H1 (cell line): ENCODE data around the gene ZNF593. TPM values are rescaled to one million over a fixed set of nuclear protein-coding genes. Genes with fewer than 3 reads are reported as not detected.

ENCODE experiments used
- CTCF ChIA-PET: fragments of 300-600 bp; sonication (Branson Sonifier 250); formaldehyde crosslinking; loops from one replicate; lab custom pipeline; 2021; ENCODE audit not compliant: partially characterized antibody; lab: Charles Lee
- POLR2A ChIA-PET: fragments of 300-600 bp; sonication (Branson Sonifier 250); formaldehyde crosslinking; loops from one replicate; lab custom pipeline; 2021; ENCODE audit warnings: inconsistent platforms; ENCODE audit not compliant: partially characterized antibody; lab: Charles Lee
- DNase-seq, 2 experiments: peaks; one replicate each; pipeline versions ENCODE4 v3.0.0 to v3.0.0-alpha.2; 2010 to 2022; ENCODE audit warnings: low spot score in 2 of 2, low read depth in 1 of 2, mixed read lengths in 1 of 2
- FAIRE-seq: peaks from 2 replicates; lab custom pipeline; 2011; peaks lifted over from hg19 to GRCh38; lab: Jason Lieb, UNC
- H2AFZ ChIP-seq: 2 replicates; pipeline ENCODE4 v1.8.1; 2012; ENCODE audit warnings: low read length, inconsistent platforms
- H2AK5ac ChIP-seq: 2 replicates; pipeline ENCODE4 v1.6.1; 2013; ENCODE audit warnings: low read depth, low read length
- H2BK120ac ChIP-seq: replicated peaks from 2 replicates; pipeline ENCODE3; 2013; ENCODE audit warnings: low read depth, low read length, inconsistent platforms
- H2BK12ac ChIP-seq: 2 replicates; pipeline ENCODE4 v1.6.1; 2013; ENCODE audit warnings: low read depth, low read length
- H2BK15ac ChIP-seq: 2 replicates; pipeline ENCODE4 v1.6.1; 2013; ENCODE audit warnings: low read length
- H2BK20ac ChIP-seq: 2 replicates; pipeline ENCODE4 v1.6.1; 2013; ENCODE audit warnings: low read length
- H2BK5ac ChIP-seq: 2 replicates; pipeline ENCODE4 v1.6.1; 2013; ENCODE audit warnings: low read depth, low read length
- H3K14ac ChIP-seq: 2 replicates; pipeline ENCODE4 v1.6.1; 2013; ENCODE audit warnings: inconsistent platforms; ENCODE audit not compliant: insufficient read length
- H3K18ac ChIP-seq: 2 replicates; pipeline ENCODE4 v1.6.1; 2013; ENCODE audit warnings: low read length; ENCODE audit errors: extremely low read depth
- H3K23ac ChIP-seq: 2 replicates; pipeline ENCODE4 v1.6.1; 2013; ENCODE audit warnings: inconsistent platforms; ENCODE audit not compliant: insufficient read length
- H3K23me2 ChIP-seq: 2 replicates; pipeline ENCODE4 v1.6.1; 2013; ENCODE audit warnings: low read depth, low read length
- H3K27ac ChIP-seq: 2 replicates; pipeline ENCODE4 v1.6.1; 2011; ENCODE audit warnings: low read depth, low read length, inconsistent platforms
- H3K27me3 ChIP-seq, 4 experiments: replicated peaks in 1 of 4; 1 replicate in 1 of 4; 2 replicates in 3 of 4; pipeline versions ENCODE4 v1.6.1 to v1.8.1; 2011 to 2013; ENCODE audit warnings: low read length in 3 of 4, mild to moderate bottlenecking in 3 of 4, inconsistent platforms in 2 of 4, mixed read lengths in 2 of 4, moderate library complexity in 1 of 4; ENCODE audit not compliant: control insufficient read depth in 3 of 4, insufficient read depth in 3 of 4; ENCODE audit errors: extremely low read depth in 1 of 4
- H3K36me3 ChIP-seq, 4 experiments: 2 replicates each; pipeline versions ENCODE4 v1.6.1 to v1.8.1; 2011 to 2013; ENCODE audit warnings: mild to moderate bottlenecking in 4 of 4, low read length in 3 of 4, moderate library complexity in 2 of 4, control low read depth in 1 of 4, inconsistent platforms in 1 of 4; ENCODE audit not compliant: insufficient read depth in 4 of 4, control insufficient read depth in 2 of 4
- H3K4ac ChIP-seq: replicated peaks from 2 replicates; pipeline ENCODE3; 2013; ENCODE audit warnings: low read length, low read depth, mixed read lengths, inconsistent platforms; ENCODE audit not compliant: insufficient read length
- H3K4me1 ChIP-seq, 4 experiments: replicated peaks in 1 of 4; 1 replicate in 1 of 4; 2 replicates in 3 of 4; pipeline versions ENCODE4 v1.6.1 to v1.8.1; 2011 to 2013; ENCODE audit warnings: low read length in 3 of 4, inconsistent platforms in 2 of 4, mixed read lengths in 1 of 4; ENCODE audit not compliant: insufficient read depth in 4 of 4, control insufficient read depth in 3 of 4
- H3K4me2 ChIP-seq, 2 experiments: 2 replicates each; pipeline versions ENCODE4 v1.6.1 to v1.8.1; 2011 to 2013; ENCODE audit warnings: low read depth in 2 of 2, low read length in 2 of 2, control low read depth in 1 of 2, inconsistent platforms in 1 of 2, mild to moderate bottlenecking in 1 of 2; ENCODE audit not compliant: insufficient read depth in 1 of 2
- H3K4me3 ChIP-seq, 4 experiments: fragments of 200-600, 300-600 bp in 1 of 4; sonication (generic), shearing (Covaris generic), sonication (Bioruptor Twin) in 1 of 4; 2 replicates each; pipeline versions ENCODE4 v1.5.1 to v1.8.1; 2011 to 2016; ENCODE audit warnings: low read length in 4 of 4, low read depth in 3 of 4, control low read depth in 2 of 4, inconsistent platforms in 2 of 4, mild to moderate bottlenecking in 2 of 4, mixed read lengths in 1 of 4, moderate library complexity in 1 of 4; ENCODE audit not compliant: insufficient read depth in 2 of 4; ENCODE audit errors: extremely low read depth in 1 of 4
- H3K56ac ChIP-seq: replicated peaks from 2 replicates; pipeline ENCODE3; 2013; ENCODE audit warnings: low read depth, mild to moderate bottlenecking, mixed read lengths, low read length, inconsistent platforms; ENCODE audit not compliant: insufficient read length
- H3K79me1 ChIP-seq: 2 replicates; pipeline ENCODE4 v1.6.1; 2013; ENCODE audit warnings: low read depth, low read length, control low read depth
- H3K79me2 ChIP-seq, 2 experiments: 2 replicates each; pipeline versions ENCODE4 v1.6.1 to v1.8.1; 2012 to 2013; ENCODE audit warnings: low read length in 2 of 2, mild to moderate bottlenecking in 2 of 2, inconsistent platforms in 1 of 2; ENCODE audit not compliant: insufficient read depth in 2 of 2, control insufficient read depth in 1 of 2
- H3K9ac ChIP-seq, 4 experiments: replicated peaks in 1 of 4; 1 replicate in 1 of 4; 2 replicates in 3 of 4; pipeline versions ENCODE4 v1.6.1 to v1.8.1; 2011 to 2013; ENCODE audit warnings: low read depth in 3 of 4, low read length in 3 of 4, control low read depth in 2 of 4, mild to moderate bottlenecking in 2 of 4, moderate library complexity in 2 of 4, inconsistent platforms in 1 of 4; ENCODE audit errors: extremely low read depth in 1 of 4
- H3K9me3 ChIP-seq, 2 experiments: 2 replicates each; pipeline versions ENCODE4 v1.6.1 to v1.8.1; 2012 to 2013; ENCODE audit warnings: mild to moderate bottlenecking in 2 of 2, moderate library complexity in 2 of 2, control low read depth in 1 of 2, inconsistent platforms in 1 of 2, low read depth in 1 of 2, low read length in 1 of 2, mixed read lengths in 1 of 2; ENCODE audit not compliant: insufficient read depth in 2 of 2
- H4K20me1 ChIP-seq, 2 experiments: replicated peaks in 1 of 2; 2 replicates each; pipeline versions ENCODE3 to v1.8.1; 2011 to 2013; ENCODE audit warnings: inconsistent platforms in 2 of 2, low read length in 2 of 2, mild to moderate bottlenecking in 1 of 2; ENCODE audit not compliant: insufficient read depth in 2 of 2, control insufficient read depth in 1 of 2
- H4K5ac ChIP-seq: 2 replicates; pipeline ENCODE4 v1.6.1; 2013; ENCODE audit warnings: low read length, low read depth, mixed read lengths, inconsistent platforms; ENCODE audit not compliant: insufficient read length
- H4K8ac ChIP-seq: 2 replicates; pipeline ENCODE4 v1.8.0; 2013; ENCODE audit warnings: mild to moderate bottlenecking, moderate library complexity, low read length, inconsistent platforms; ENCODE audit not compliant: insufficient read depth; ENCODE audit errors: extremely low read depth
- H4K91ac ChIP-seq: replicated peaks from 2 replicates; pipeline ENCODE3; 2013; ENCODE audit warnings: low read length, mixed read lengths, inconsistent platforms; ENCODE audit not compliant: insufficient read length
- POLR2AphosphoS5 ChIP-seq: IDR thresholded peaks from 2 replicates; pipeline ENCODE4 v1.6.1; 2011; ENCODE audit warnings: low read depth, low read length
- SRF ChIP-seq: IDR thresholded peaks from 2 replicates; pipeline ENCODE4 v1.6.1; 2011; ENCODE audit warnings: mild to moderate bottlenecking, low read depth, low read length, moderate library complexity
- TCF12 ChIP-seq: IDR thresholded peaks from 2 replicates; pipeline ENCODE4 v1.6.1; 2011; ENCODE audit warnings: low read depth, mild to moderate bottlenecking, low read length
- WGBS, 2 experiments: shearing (Covaris generic) in 1 of 2; methylation state at CpG; one replicate each; pipeline versions ENCODE4 v1.1.6 to v1.1.7; 2013 to 2015; ENCODE audit warnings: low lambda C conversion rate in 2 of 2, mixed read lengths in 2 of 2, inconsistent platforms in 1 of 2, low coverage in 1 of 2, missing lambda C conversion rate in 1 of 2; ENCODE audit not compliant: insufficient replicate concordance in 2 of 2, insufficient coverage in 1 of 2, insufficient read length in 1 of 2; ENCODE audit errors: extremely low coverage in 1 of 2, missing lambda C conversion rate in 1 of 2; 5-methylcytosine and 5-hydroxymethylcytosine counted together
- polyA plus RNA-seq, 7 experiments: library from polyadenylated mRNA; depleted of rRNA in 3 of 7; stranded (reverse) in 5 of 7; unstranded in 2 of 7; fragments of >200 nt in 5 of 7; fragments of 200-250 nt in 2 of 7; gene quantifications; 1 replicate in 5 of 7; 2 replicates in 1 of 7; 4 replicates in 1 of 7; pipeline versions ENCODE4 v1.2.1 to v1.2.3, GENCODE V29; 2011 to 2013; ENCODE audit warnings: missing spikeins in 2 of 7, mixed read lengths in 2 of 7
- total RNA-seq: library from RNA; stranded (reverse); fragmentation: NEBNext Ultra II Directional; extraction: Animal tissue kit (Norgen Biotek cat#: 25700); gene quantifications from 2 replicates; pipeline ENCODE4 v1.2.1, GENCODE V29; 2021

ZNF593 gene
- total and polyA plus RNA-seq, 2 of the 8 experiments (the other 6 are each of a cell fraction or from before 2014, with no cell fraction given), result 38.2 to 68.0 TPM

- H2BK20ac ChIP-seq, result no peak overlapping the region
- no peaks in the 10 kb centered on the region for H3K36me3 ChIP-seq
- H4K20me1 ChIP-seq, result peaks cover 10 to 11% of the 10 kb centered on the region in 2 experiments
- ChIA-PET POLR2A (interaction anchor here (0.9 to 2.5 kb wide), 5 partner anchors 9 to 255 kb away, joined by 3 to 6 read pairs (median 3); partner anchors contain the start of genes LIN28A, PDIK1L and ZNF593), CTCF (interaction anchor here (0.5 to 6.0 kb wide), 8 partner anchors 11 to 655 kb away, joined by 3 to 47 read pairs (median 6); partner anchors contain the start of genes C1orf232, CEP85 and ZNF593)
- H3K79me1 ChIP-seq, result no peaks in the 10 kb centered on the region
- H3K23ac ChIP-seq, result no peak overlapping the region
- no peak overlapping the region for H2BK5ac ChIP-seq
- H3K23me2 ChIP-seq, result peaks cover 10% of the 10 kb centered on the region
- no peaks in the 10 kb centered on the region for H3K79me2 ChIP-seq
- no peak overlapping the region for H2BK15ac ChIP-seq
- H3K9me3 ChIP-seq, result no peaks in the 10 kb centered on the region
- H2AK5ac ChIP-seq, result no peak overlapping the region
- H2BK120ac ChIP-seq, result no peak overlapping the region
- no peak overlapping the region for H4K8ac ChIP-seq
- H4K91ac ChIP-seq, result no peak overlapping the region
- peak in 1 of 2 experiments; percentile 72 for DNase-seq
- TF ChIP-seq SRF, result no peak
- peak; percentile 94 for TF ChIP-seq TCF12
- peak; percentile 67; the same call in 1 of the 2 replicates for TF ChIP-seq POLR2AphosphoS5
- H3K27ac ChIP-seq, result no peak overlapping the region
- H3K9ac ChIP-seq, result no peak overlapping the region
- H3K56ac ChIP-seq, result no peak overlapping the region
- no peak for FAIRE-seq
- peaks cover 25 to 79% (median 62%) of the 10 kb centered on the region in 4 experiments for H3K27me3 ChIP-seq
- peak overlapping the region; percentile 74 to 80 for H3K4me2 ChIP-seq
- H3K4me1 ChIP-seq, result peaks cover 14 to 40% (median 28%) of the 10 kb centered on the region in 4 experiments
- no peak overlapping the region for H4K5ac ChIP-seq
- 1% methylated on average over 8 of the region's 9 CpGs; no CpG with 5 or more reads in 1 of the 2 experiments for WGBS, 2 experiments
- no peak overlapping the region for H2AFZ ChIP-seq
- H3K14ac ChIP-seq, result no peak overlapping the region
- no peak overlapping the region for H3K18ac ChIP-seq
- H2BK12ac ChIP-seq, result no peak overlapping the region
- peak overlapping the region; percentile 6 to 52 (median 13); a peak in 5 of 8 replicates for H3K4me3 ChIP-seq
- H3K4ac ChIP-seq, result no peak overlapping the region
Observed at GRCh38 chr1:26154750-26155149, 15.0 kb upstream of the ZNF593 start.
